OCI-LY3 (cell line): Measurements from ENCODE around the gene GALNTL6.

Experiments
- H2AFZ ChIP-seq: fragments of 200-600, 300-600 bp; shearing (Covaris generic); 2 replicates; pipeline ENCODE4 v1.6.0; 2014; ENCODE audit warnings: antibody characterized with exemption, low read depth, low read length
- H3K27ac ChIP-seq: fragments of 200-600, 300-600 bp; sonication (generic); 2 replicates; pipeline ENCODE4 v1.5.1; 2014; ENCODE audit warnings: mild to moderate bottlenecking, low read length, moderate library complexity, mixed read lengths
- H3K27me3 ChIP-seq: fragments of 200-600, 300-600 bp; sonication (generic); 2 replicates; pipeline ENCODE4 v1.6.1; 2014; ENCODE audit warnings: low read depth, low read length, mixed read lengths
- H3K36me3 ChIP-seq: fragments of 200-600, 300-600 bp; sonication (generic); replicated peaks from 2 replicates; pipeline ENCODE3; 2014; ENCODE audit warnings: low read depth, low read length, mixed read lengths
- H3K4me1 ChIP-seq: fragments of 300-600, 200-600 bp; sonication (generic); 2 replicates; pipeline ENCODE4 v1.6.1; 2014; ENCODE audit warnings: low read length, mixed read lengths
- H3K4me2 ChIP-seq: fragments of 200-600, 300-600 bp; sonication (generic); 2 replicates; pipeline ENCODE4 v1.6.1; 2014; ENCODE audit warnings: low read length, mixed read lengths
- H3K4me3 ChIP-seq: fragments of 300-600, 200-600 bp; sonication (generic); 2 replicates; pipeline ENCODE4 v1.5.1; 2014; ENCODE audit warnings: antibody characterized with exemption, mild to moderate bottlenecking, low read length, moderate library complexity
- H3K79me2 ChIP-seq: fragments of 300-600, 200-600 bp; shearing (Covaris generic); 2 replicates; pipeline ENCODE4 v1.6.1; 2014; ENCODE audit warnings: mild to moderate bottlenecking, low read length, mixed read lengths
- H3K9ac ChIP-seq: fragments of 300-600, 200-600 bp; shearing (Covaris generic); 2 replicates; pipeline ENCODE4 v1.6.0; 2014; ENCODE audit warnings: mild to moderate bottlenecking, low read length, moderate library complexity
- H3K9me3 ChIP-seq: fragments of 200-600, 300-600 bp; shearing (Covaris generic); 2 replicates; pipeline ENCODE4 v1.6.1; 2014; ENCODE audit warnings: low read length, mixed read lengths; ENCODE audit not compliant: insufficient read depth
- H4K20me1 ChIP-seq: fragments of 200-600, 300-600 bp; sonication (generic); 2 replicates; pipeline ENCODE4 v1.6.1; 2016; ENCODE audit warnings: low read length, mixed read lengths; ENCODE audit not compliant: insufficient read depth
- CTCF ChIP-seq: fragments of 200-600, 300-600 bp; sonication (generic); IDR thresholded peaks from 2 replicates; pipeline ENCODE4 v1.5.1; 2014; ENCODE audit warnings: antibody characterized with exemption, low read length, low read depth
- EZH2phosphoT487 ChIP-seq: fragments of 200-600 bp; shearing (Covaris generic); IDR thresholded peaks from 2 replicates; pipeline ENCODE4 v1.6.1; 2018; ENCODE audit warnings: antibody characterized with exemption, mixed run types, low read depth

The GALNTL6 gene

GRCh38 chr4:171812665-171813525 lies at the start of gene GALNTL6:
Gene GALNTL6 (plus strand): TSS chr4:171813404.
- Histone ChIP-seq H3K9ac (no peak within 1 kb of the TSS), H3K36me3 (no peaks in the 10 kb centered on the region), H3K27ac (no peak within 1 kb of the TSS), H2AFZ (no peak within 1 kb of the TSS), H3K27me3 (no peaks in the 10 kb centered on the region), H3K4me2 (no peak within 1 kb of the TSS), H3K9me3 (no peaks in the 10 kb centered on the region), H3K79me2 (no peaks in the 10 kb centered on the region), H3K4me3 (no peak within 1 kb of the TSS), H3K4me1 (peaks cover 13% of the 10 kb centered on the region), H4K20me1 (no peaks in the 10 kb centered on the region)
- no peak for TF ChIP-seq EZH2phosphoT487
- TF ChIP-seq CTCF, result no peak

- TF ChIP-seq EZH2phosphoT487 (no peak), CTCF (no peak)
- Histone ChIP-seq H3K4me3 (no peak overlapping the region), H3K4me2 (no peak overlapping the region), H4K20me1 (no peaks in the 10 kb centered on the region), H3K4me1 (no peaks in the 10 kb centered on the region), H2AFZ (no peak overlapping the region), H3K27ac (no peak overlapping the region), H3K79me2 (no peaks in the 10 kb centered on the region), H3K27me3 (no peaks in the 10 kb centered on the region), H3K9me3 (no peaks in the 10 kb centered on the region), H3K9ac (no peak overlapping the region), H3K36me3 (no peaks in the 10 kb centered on the region)
Observed at GRCh38 chr4:171765514-171765913, 47.7 kb upstream of the GALNTL6 start.

- H3K9me3 ChIP-seq, result no peaks in the 10 kb centered on the region
- no peaks in the 10 kb centered on the region for H3K27me3 ChIP-seq
- H3K4me3 ChIP-seq, result no peak overlapping the region
- TF ChIP-seq CTCF, result no peak
- H3K9ac ChIP-seq, result no peak overlapping the region
- H4K20me1 ChIP-seq, result no peaks in the 10 kb centered on the region
- no peak overlapping the region for H3K27ac ChIP-seq
- H3K79me2 ChIP-seq, result no peaks in the 10 kb centered on the region
- no peak overlapping the region for H2AFZ ChIP-seq
- no peaks in the 10 kb centered on the region for H3K4me1 ChIP-seq
- H3K4me2 ChIP-seq, result no peak overlapping the region
- H3K36me3 ChIP-seq, result no peaks in the 10 kb centered on the region
Observed at GRCh38 chr4:171774642-171775190, 38.5 kb upstream of the GALNTL6 start.

GRCh38 chr4:171779301-171779700 lies 33.9 kb upstream of the GALNTL6 start:
- Histone ChIP-seq H3K79me2 (no peaks in the 10 kb centered on the region), H4K20me1 (no peaks in the 10 kb centered on the region), H3K9me3 (peaks cover 9% of the 10 kb centered on the region; the same call in 1 of the 2 replicates), H3K4me1 (no peaks in the 10 kb centered on the region), H3K4me3 (no peak overlapping the region), H3K27me3 (no peaks in the 10 kb centered on the region), H2AFZ (no peak overlapping the region), H3K27ac (no peak overlapping the region), H3K4me2 (no peak overlapping the region), H3K36me3 (no peaks in the 10 kb centered on the region), H3K9ac (no peak overlapping the region)
- no peak for TF ChIP-seq EZH2phosphoT487
- no peak for TF ChIP-seq CTCF
